Fibroblast of upper back skin (primary cell): ENCODE data around the gene PLEKHG4B.
"Not testable (repeated sequence)": the region's sequence is repeated elsewhere in the genome, so short reads cannot be mapped to it uniquely, and the experiment has no call there.

Experiments used
- DNase-seq: peaks from one replicate; pipeline ENCODE4 v3.0.0-alpha.2; 2013

Gene PLEKHG4B

DNA sequence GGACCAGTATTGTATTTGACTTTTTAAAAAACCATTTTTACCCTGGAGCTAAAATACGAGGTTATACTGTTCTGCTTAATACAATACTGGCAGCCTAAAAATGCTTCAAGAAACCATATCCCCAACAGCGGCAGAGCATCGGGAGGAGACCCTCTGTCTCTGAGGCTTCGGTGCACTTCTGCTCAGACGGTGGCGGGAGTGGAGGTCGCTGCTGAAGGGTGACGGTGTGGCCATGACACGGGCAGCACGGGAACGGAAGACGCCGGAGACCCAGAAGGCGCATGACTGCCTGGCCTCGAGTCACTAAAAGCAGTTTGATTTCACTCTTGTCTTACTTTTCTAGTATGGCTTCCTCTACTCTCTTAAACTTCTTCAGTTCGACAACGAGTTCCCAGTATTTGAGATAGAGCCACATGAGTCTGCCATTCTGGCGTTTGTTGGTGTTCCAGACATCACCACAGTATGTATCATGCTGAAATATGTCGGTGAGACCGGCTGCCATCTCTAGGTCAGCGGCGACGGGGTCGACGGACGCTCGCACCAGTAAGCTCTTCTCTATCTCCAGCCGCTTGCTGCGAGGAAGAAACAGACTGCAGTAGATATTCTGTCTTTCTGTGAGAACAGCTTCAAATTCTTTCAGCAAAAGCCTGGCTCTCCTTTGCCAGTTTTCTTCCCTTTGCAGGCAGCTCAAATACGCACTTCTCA, 113.2 kb downstream of the PLEKHG4B start:
- DNase-seq, result no peak

DNA sequence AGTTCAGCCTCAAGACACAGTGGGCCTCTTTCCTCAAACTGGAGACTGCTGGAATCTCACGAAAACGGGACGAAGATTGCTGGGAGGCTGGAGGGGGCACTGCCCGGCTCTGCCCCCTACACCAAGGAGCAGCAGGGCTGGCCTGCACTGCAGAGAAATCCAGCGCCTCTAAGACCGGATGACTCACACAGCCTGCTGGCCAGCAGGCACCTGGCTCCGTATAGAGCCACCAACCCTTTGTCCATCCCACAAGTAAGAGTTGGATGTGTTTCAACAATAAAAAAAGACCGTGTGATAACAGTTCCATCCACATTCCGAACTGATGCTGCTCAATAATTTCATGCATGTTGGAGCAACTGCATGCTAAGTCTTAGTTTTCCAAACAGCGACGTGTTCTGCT, 114.4 kb downstream of the PLEKHG4B start:
- DNase-seq, result peak; percentile 9

DNA sequence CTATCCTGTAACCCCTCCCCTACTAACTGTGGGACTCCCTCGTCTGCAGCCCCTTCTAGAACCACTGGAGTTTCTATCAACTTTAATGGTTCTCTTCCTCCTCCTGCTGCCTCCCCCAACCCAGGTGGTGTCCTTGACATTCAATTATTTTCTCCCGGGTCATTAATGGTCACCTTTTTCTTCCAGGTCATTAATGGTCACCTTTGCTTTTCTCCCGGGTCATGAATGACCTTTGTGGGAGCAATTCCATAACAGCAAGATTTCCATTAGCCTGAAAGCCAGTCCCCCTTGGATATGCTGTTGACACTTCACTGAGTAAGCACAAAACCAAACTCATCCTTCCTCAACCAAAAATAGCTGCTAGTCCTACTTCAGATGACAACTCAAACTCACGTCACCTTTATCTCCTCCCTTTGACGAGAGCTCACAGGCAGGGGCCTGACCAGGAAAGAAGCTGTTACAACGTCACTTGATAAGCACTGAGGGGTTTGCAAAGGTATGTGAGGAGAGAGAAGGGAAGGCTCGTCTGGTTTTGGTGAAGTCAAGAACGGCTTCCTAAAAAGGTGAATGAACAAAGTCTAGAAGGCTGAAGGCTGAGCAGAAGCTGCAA, 115.1 kb downstream of the PLEKHG4B start:
- DNase-seq, result no peak

DNA sequence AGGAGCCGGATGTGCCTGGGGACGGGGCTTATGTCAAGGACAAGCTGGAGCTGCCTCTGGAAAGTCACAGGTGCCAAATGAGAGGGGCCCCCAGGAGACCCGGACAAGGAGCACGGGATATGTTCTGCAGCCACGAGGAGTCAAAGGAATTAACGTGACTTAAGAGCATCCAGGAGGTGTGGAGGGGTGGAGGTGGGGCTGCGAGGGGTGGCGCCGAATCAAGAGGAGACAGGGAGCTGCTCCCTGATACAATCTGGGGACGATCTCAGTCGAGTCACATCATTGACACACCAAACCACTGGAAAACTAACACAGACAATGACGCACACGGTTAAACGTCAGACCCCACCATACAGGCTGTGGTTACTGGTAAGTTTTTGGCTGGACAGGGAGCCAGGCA, 115.6 kb downstream of the PLEKHG4B start:
- DNase-seq, result no peak

DNA sequence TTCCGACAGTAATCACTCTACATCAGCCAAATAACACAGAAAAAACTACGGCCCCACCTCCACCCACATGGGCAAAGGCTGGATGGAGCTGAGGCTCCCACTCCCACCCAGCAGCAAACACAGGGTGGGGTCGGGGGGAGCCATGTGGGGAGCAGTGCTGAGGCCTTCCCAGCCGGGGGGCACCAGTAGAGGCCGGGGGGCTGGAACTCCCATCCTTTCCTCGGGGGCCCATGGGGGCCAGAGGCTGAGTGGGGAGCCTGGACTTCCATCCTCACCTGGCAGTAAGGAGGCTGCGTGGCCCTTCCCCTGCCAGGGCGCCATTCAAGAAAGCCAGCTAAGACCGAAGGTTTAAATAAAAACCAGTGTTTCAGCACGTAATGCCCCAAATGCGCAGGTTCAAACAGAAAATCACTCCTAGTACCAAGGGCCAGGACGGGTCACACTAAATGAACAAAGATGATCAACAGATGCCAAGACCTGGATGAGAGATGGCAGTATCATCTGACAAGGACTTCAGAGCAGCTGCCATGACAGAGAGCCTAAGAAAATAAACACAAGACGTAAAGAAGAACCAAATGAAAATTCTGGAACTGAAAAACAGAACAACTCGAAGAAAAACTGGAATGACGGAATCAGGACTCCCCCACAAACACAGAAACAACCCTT, 116.6 kb downstream of the PLEKHG4B start:
- DNase-seq, result no peak

DNA sequence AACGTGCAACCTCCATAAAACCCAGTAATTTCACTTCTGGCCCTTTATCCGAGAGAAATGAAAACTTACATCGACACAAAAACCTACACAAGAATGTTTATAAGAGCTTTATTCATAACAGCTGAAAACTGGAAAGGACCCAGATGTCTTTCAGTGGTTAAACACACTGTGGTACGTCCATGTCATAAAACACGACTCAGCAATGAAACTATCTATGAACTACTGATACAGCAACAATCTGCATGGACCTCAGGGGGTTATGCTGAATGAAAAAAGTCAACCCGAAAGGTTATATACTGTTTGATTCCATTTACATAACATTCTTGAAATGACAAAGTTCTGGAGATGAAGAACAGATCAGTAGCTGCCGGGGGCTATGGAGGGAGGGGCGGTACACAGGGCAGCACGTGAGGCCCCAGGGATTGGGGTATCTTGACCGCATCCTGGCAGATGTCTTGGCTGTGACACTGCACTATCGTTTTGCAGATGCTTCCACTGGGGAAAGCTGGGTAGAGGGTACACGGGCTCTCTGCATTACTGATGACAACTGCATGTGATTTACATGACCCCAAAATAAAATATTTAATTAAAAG, 121.9 kb downstream of the PLEKHG4B start:
- no peak for DNase-seq

DNA sequence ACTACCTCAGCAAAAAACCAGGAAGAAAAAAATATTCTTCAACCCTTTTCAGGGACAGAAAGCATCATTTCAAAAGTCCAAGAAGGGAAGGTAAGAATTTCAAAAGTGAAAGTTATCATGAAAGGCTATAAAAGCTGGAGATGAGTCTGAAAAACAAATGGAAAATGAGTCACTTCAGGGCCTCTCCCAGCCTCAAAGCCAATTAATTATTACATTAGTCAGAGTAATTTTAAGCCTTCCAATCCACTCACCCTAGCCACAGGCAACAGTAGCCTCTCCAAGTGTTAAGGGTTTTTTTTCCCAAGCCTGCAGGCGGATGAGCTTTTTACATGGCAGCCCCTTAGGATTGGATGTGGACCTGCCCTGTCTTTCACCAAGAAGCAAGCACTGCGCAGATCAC, 123.3 kb downstream of the PLEKHG4B start:
- DNase-seq, result peak; percentile 12

DNA sequence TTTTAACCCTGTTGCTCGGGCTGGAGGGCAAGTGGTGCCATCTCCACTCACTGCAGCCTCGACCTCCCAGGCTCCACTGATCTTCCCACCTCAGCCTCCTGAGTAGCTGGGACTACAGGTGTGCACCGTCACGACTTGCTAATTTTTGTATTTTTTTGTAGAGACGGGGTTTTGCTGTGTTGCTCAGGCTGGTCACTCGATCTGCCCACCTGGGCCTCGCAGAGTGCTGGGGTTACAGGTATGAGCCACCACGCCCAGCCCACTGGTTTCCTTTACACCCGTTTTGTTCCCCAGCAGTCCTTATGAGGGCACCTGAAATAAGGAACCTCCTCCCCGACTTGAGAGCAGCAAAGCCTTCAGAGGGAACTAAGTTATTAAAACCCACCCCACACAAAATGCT, 124.1 kb downstream of the PLEKHG4B start:
- DNase-seq, result not testable (repeated sequence)

DNA sequence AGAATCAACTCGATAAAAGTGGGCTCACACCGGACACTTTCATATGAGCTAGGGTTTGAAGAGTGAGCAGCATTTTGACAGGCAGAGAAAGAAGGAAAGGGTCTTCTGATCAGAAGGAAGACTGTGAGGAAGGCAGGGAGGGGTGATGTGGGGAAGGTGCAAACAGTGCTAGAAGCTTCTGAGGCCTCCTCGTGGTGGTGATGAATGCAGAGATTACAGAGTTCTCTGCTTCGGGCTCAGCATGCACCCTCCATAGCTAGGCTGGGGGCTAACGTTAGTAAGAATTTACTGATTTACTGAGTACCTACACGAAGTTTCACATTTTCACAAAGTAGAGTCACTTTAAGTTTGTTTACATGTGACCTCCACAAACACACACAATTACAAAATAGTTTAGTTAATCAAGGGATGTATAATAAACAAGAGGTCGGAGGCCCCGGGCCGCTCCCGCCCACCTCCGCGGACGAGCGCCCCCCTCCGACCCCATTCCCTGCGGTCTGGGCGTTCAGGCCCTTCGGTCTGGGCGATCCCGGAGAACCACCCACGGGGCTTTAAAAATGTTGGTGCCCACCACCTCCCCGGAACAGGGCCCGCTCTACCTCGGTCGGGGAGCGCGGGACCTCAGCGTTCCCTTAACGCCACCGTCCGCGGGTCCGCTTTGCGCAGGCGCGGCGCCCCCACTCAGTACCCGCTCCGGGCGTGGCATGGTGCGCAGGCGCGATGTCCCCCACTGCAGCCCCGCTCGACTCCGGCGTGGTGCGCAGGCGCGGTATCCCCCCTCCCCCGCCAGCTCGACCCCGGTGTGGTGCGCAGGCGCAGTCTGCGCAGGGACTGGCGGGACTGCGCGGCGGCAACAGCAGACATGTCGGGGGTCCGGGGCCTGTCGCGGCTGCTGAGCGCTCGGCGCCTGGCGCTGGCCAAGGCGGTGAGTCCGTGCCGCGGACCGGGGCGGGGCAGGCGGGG, 125.8 kb downstream of the PLEKHG4B start, which contains the start of the genes CCDC127 and SDHA:
CCDC127 (minus strand) TSS at position 660 of the 963 bp plus-strand sequence. CDS start 1,304 bp downstream, outside the sequence.
SDHA (plus strand) TSS at position 827 of the 963 bp plus-strand sequence; CDS start at position 863, 36 bp downstream.
- DNase-seq, result peak; percentile 91

DNA sequence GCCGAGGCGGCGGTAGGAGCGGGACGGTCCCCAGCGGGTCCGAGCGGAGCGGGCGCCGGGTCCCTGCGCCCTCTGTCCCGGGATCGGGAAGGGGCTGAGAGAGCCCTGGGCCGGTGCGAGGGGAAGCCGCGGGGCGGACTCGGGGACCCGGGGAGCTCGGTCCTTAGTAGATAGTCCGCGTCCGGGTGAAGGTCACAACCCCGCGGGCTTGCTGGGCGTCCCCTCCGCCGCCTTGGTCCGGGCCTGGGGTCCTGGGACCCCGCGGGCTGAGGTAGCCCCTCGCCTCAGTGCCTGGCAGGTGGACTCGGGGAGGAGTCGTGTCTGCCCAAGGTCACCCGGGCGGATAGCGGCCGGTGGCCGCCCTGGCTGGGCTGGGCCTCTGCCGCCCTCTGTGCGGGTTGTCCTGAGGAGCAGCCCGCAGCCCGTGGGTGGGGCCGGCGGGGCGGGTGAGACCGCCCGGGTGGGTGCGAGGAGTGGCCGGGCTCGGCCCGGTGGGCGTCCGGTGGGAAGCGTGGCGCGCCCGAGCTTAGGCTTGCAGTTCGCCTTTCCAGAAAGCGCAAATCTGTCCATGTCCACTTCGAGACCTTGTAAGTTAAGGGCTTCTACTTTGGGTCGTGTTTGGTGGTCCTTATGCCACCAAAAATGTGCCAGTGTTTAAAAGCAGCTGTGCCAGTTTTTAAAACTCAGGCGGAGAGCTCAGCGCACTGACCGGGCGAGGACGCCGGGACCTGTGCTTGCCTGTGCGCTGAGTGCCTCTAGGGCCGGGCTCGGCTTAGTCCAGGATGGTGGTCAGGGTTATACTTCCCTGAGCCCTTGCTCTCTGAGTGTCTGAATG, 126.7 kb downstream of the PLEKHG4B start:
- peak; percentile 20 for DNase-seq

DNA sequence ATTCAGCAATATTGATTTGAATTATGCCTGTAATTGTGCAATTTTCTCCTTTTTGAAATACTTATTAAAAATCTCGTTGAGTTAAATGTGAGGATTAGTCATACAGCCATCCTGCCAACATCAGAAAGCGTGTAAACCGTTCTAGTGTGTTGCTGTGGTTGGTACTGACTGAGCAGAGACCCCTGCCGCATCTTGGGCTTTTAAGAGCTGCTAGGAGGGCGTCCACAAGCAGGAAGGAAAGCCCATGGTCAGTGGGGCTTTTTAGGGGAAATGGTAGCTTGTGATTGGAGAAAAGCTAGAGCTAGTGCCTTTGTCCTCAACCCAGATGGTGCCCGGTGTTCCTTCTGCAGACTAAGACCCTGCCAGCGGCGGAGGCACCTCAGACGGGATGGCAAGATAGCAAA, 127.5 kb downstream of the PLEKHG4B start:
- peak; percentile 20 for DNase-seq

DNA sequence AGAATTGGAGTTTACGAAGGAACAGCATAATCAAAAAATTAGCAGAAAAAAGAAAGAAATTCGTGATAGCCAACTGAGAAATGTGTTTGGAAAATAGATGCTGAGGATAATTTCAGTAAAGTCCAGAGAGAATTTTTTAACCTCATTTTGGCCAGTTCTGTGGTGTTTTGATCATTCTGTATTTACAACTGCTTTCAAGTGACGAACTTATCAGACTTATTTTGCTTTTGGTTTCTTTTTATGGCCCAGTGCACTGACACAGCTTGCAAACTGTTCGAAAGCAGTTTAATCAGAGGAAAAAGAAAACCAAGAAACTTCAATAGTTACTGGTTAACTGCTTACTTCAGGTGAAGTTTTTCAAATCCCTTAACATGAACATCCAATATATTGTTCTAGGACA, 128.0 kb downstream of the PLEKHG4B start:
- DNase-seq, result no peak

DNA sequence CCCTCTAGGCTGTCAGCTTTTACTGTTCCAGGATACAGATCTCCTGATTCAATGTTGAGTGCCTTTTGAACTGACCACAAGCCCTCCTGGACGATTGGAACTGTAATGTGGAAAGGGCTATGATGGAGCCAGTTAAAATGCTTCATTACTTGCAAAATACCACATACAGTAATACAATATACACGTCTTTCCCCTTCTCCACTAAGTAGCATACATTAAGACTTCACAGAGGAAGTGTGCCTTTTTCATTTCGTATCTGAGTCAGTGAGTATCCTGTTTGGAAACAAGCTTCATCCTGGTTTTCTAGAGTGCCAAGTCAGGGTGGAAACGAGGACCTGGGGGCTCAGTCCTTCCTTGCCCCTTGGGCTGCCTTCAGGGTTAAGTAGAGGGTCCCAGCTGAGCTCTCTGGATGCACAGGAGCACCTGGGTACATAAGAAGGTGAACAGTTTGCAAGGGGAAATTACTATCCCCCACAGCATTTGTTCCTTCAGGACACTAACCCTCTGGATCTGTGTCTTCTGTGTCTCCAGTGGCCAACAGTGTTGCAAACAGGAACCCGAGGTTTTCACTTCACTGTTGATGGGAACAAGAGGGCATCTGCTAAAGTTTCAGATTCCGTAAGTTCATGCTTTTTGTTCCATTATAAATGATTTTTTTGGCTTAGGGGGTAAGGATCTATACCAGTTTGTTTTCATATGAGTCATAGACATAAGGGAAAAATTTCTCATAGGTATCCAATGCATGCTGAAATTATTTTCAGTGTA, 131.2 kb downstream of the PLEKHG4B start:
- not testable (repeated sequence) for DNase-seq

DNA sequence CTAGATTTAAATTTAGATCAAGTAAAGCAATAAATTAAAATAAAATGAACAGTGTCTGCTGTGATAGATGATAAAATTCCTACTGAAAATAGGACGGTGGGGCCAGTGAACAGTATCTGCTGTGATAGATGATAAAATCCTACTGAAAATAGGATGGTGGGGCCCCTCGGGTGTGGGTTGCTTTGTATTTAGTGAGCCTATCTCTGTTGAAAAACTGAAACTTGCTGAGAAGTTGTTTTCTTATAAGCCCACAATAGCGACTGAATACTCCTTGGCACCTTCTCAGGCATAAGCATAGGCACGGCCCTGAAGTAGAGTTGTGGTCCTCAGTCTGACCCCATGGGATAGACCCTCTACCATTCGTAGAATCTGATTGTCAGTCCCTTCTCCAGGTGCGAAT, 131.8 kb downstream of the PLEKHG4B start:
- no peak for DNase-seq

DNA sequence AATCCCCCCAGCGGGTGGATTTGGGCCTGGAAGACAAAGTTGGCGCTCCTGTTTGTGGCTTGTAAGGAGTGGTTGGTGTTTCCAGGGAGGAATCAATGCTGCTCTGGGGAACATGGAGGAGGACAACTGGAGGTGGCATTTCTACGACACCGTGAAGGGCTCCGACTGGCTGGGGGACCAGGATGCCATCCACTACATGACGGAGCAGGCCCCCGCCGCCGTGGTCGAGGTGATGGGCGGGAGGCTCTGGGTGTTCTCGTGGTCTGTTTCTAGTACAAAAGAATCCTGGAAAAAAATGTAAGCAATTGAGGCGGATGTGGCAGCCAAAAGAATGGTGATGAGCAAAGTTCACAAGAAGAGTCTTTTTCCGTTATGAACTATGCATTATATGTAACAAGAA, 133.4 kb downstream of the PLEKHG4B start:
- no peak for DNase-seq

DNA sequence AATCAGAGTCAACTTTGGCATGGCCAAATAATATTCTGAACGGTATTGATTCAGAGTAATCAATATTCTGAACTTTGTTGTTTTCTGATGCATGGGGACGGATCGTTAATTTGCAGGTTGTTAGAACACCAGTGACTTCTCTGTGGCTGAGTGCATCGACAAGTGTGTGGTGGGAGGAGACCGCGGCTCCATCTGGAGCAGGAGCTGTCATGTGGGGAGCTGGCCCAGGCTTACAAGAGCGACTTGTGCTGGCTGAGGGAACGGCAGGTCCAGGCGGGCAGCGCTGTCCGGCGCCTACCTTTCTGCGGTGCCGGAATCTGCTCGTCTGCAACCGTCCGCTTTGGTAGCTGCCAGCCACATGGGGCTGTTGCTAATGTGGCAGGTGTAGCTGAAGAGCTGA, 135.4 kb downstream of the PLEKHG4B start:
- DNase-seq, result not testable (repeated sequence)

DNA sequence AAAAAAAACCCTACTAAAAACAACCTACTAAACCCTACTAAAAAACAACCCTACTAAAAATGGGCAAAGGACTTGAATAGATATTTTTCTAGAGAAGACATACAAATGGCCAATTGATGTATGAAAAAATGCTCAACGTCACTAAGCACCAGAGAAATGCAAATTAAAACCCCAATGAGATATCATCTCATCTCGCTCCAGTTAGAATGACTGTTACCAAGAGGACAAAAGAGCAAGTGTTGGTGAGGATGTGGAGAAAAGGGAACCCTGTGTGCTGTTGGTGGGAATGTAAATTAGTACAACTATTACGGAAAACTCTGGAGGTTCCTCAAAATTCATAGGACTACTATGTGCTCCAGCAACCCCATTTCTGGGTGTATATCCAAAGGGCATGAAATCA, 136.9 kb downstream of the PLEKHG4B start:
- no peak for DNase-seq

DNA sequence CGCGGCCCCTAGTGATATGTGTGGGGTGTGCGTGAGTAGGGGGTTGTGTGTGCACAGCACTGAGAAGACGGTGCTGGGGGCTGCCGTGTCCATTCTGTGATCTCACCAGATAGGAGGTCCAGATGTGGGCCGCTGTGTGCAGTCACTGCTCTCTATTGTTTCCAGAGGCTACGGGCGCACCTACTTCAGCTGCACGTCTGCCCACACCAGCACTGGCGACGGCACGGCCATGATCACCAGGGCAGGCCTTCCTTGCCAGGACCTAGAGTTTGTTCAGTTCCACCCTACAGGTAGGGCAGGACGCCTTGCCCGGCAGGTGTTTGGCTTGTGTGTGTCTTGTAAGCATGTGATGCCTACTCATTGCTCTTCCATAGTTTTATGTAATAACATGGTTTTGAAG, 138.7 kb downstream of the PLEKHG4B start:
- no peak for DNase-seq

DNA sequence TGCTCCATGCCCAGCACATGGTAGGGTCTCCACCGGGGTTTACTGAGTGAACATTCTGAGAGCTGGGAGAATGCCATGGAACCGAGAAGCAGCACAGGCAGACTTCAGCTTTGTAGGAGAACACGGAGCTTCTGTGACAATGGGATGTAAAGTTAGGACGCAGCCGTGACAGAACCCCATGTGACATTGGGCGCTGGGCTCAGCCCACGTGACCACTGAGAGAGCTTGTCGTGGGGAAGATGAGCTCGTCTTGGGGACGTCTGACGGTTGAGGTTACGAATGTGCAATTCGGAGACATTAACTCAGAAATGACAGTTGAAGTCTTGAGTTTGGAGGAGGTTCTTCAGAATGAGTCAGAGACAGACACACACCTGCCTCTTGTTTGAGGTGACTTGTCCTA, 139.7 kb downstream of the PLEKHG4B start:
- no peak for DNase-seq

DNA sequence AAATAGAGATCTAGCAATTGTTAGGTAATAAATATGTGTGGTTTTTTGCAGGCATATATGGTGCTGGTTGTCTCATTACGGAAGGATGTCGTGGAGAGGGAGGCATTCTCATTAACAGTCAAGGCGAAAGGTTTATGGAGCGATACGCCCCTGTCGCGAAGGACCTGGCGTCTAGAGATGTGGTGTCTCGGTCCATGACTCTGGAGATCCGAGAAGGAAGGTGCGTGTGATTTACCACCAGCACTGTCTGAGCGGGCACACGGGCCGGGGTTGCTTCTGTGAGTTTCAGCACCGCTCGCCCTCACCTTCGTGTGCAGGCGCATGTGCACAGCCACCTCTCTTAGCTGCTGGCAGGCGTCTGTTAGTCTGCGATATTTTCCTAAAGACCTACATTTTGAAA, 141.5 kb downstream of the PLEKHG4B start:
- not testable (repeated sequence) for DNase-seq

DNA sequence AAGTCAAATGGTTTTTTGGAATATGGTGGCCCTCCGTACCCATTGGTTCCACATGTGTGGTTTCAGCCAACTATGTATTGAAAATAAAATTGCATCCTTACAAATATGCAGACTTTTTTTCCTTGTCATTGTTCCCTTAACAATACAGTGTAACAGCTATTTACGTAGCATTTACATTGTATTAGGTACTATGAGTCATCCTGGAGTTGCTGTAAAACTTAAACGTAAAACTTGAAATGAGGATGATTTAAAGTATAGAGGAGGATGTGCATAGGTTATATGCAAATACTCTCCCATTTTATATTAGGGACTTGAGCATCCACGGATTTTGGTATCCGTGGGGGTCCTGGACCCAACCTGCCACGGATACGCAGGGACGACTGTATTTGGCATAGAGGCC, 142.5 kb downstream of the PLEKHG4B start:
- DNase-seq, result no peak
